NCI-H2029 (cell line): ENCODE data around the gene VSTM4.

ENCODE experiments used
- DNase-seq: peaks from one replicate; lab custom pipeline; 2025; lab: John Stamatoyannopoulos, UW

Gene VSTM4

GRCh38 chr10:49070701-49071100 lies 44.6 kb downstream of the VSTM4 start:
- no peak for DNase-seq

GRCh38 chr10:49068672-49069217 lies 46.6 kb downstream of the VSTM4 start:
- DNase-seq: no peak

GRCh38 chr10:49068209-49068608 lies 47.1 kb downstream of the VSTM4 start:
- no peak for DNase-seq

GRCh38 chr10:49066944-49067730 lies 48.2 kb downstream of the VSTM4 start:
- no peak for DNase-seq

GRCh38 chr10:49062229-49062628 lies 53.1 kb downstream of the VSTM4 start:
- DNase-seq: no peak

- DNase-seq: no peak
Observed at GRCh38 chr10:49061667-49062066, 53.7 kb downstream of the VSTM4 start.

- DNase-seq: no peak
Observed at GRCh38 chr10:49058463-49059255, 56.7 kb downstream of the VSTM4 start.

- no peak for DNase-seq
Observed at GRCh38 chr10:49057231-49057880, 58.0 kb downstream of the VSTM4 start.

- no peak for DNase-seq
Observed at GRCh38 chr10:49056356-49056755, 59.0 kb downstream of the VSTM4 start.

GRCh38 chr10:49055221-49055849 lies 60.0 kb downstream of the VSTM4 start:
- DNase-seq: no peak

GRCh38 chr10:49054753-49055152 lies 60.6 kb downstream of the VSTM4 start:
- no peak for DNase-seq

- DNase-seq: no peak
Observed at GRCh38 chr10:49053998-49054692, 61.2 kb downstream of the VSTM4 start.

- DNase-seq: no peak
Observed at GRCh38 chr10:49053053-49053997, 62.0 kb downstream of the VSTM4 start.

GRCh38 chr10:49052069-49052468 lies 63.3 kb downstream of the VSTM4 start:
- no peak for DNase-seq

GRCh38 chr10:49050906-49051305 lies 64.4 kb downstream of the VSTM4 start:
- no peak for DNase-seq

- DNase-seq: no peak
Observed at GRCh38 chr10:49050366-49050765, 65.0 kb downstream of the VSTM4 start.

- DNase-seq: no peak
Observed at GRCh38 chr10:49049660-49050059, 65.7 kb downstream of the VSTM4 start.

GRCh38 chr10:49047128-49047639 lies 68.1 kb downstream of the VSTM4 start:
- no peak for DNase-seq

- no peak for DNase-seq
Observed at GRCh38 chr10:49044293-49045193, 70.8 kb downstream of the VSTM4 start.
